Upper lobe of left lung (tissue), 6 donors: ENCODE measurements around the gene POF1B. TPM values are rescaled to one million over a fixed set of nuclear protein-coding genes. Genes with fewer than 3 reads are reported as not detected.
A peak's percentile ranks its signal among the peaks of the same experiment; 100 is the strongest.

Source experiments
- ATAC-seq, 2 donors: fragments of 200-7000 bp; cut with Tn5 transposase; one replicate each; pipeline ENCODE4 v1.9.1; 2022; ENCODE audit warnings: mild to moderate bottlenecking in 2 of 2, moderate library complexity in 2 of 2; ENCODE audit not compliant: low FRiP score in 2 of 2
- DNase-seq, 2 donors: peaks; one replicate each; pipeline ENCODE4 v3.0.0-alpha.2; 2019 to 2020
- H3K27ac ChIP-seq, 4 donors: fragments of 200-600 bp; sonication (generic); one replicate each; pipeline ENCODE4 v1.5.1; 2016 to 2019
- H3K27me3 ChIP-seq, 4 donors: fragments of 200-600 bp; sonication (generic); one replicate each; pipeline ENCODE4 v1.5.1; 2017 to 2019
- H3K36me3 ChIP-seq, 4 donors: fragments of 200-600 bp; sonication (generic); one replicate each; pipeline ENCODE4 v1.5.1; 2016 to 2019
- H3K4me1 ChIP-seq, 4 donors: fragments of 200-600 bp; sonication (generic); one replicate each; pipeline ENCODE4 v1.5.1; 2018 to 2019
- H3K4me3 ChIP-seq, 4 donors: fragments of 200-600 bp; sonication (generic); one replicate each; pipeline ENCODE4 v1.5.1; 2017 to 2019; ENCODE audit warnings: mild to moderate bottlenecking in 2 of 4, moderate library complexity in 1 of 4
- H3K9me3 ChIP-seq, 4 donors: fragments of 200-600 bp; sonication (generic); one replicate each; pipeline ENCODE4 v1.5.1; 2018 to 2019
- EP300 ChIP-seq, 4 donors: sonication (generic); formaldehyde crosslinking; IDR thresholded peaks; one replicate each; pipeline ENCODE4 v1.5.1; 2017; ENCODE audit warnings: antibody characterized with exemption in 4 of 4, control low read depth in 2 of 4
- POLR2A ChIP-seq, 4 donors: fragments of 450-650 bp; IDR thresholded peaks; one replicate each; pipeline ENCODE4 v1.5.1; 2016 to 2017; ENCODE audit warnings: antibody characterized with exemption in 4 of 4, mild to moderate bottlenecking in 2 of 4
- POLR2AphosphoS5 ChIP-seq, 2 donors: sonication (generic); formaldehyde crosslinking; IDR thresholded peaks; one replicate each; pipeline ENCODE4 v1.5.1; 2017; ENCODE audit warnings: antibody characterized with exemption in 2 of 2
- WGBS, 2 donors: methylation state at CpG; one replicate each; pipeline ENCODE4 v1.1.5; 2017 to 2018; 5-methylcytosine and 5-hydroxymethylcytosine counted together
- total RNA-seq, 6 donors: library from RNA; depleted of rRNA in 4 of 6; stranded (reverse); fragments of >200 nt in 4 of 6; gene quantifications; one replicate each; pipeline versions ENCODE4 v1.1.0 to v1.2.1, GENCODE V29; 2016 to 2021
- TF ChIP-seq, protein P1 (sequence below), 6 experiments: fragments of 450-650 bp in 4 of 6; fragments of 200-600 bp in 2 of 6; sonication (generic) in 2 of 6; IDR thresholded peaks; one replicate each; pipeline ENCODE4 v1.5.1; 2016 to 2019; ENCODE audit warnings: antibody characterized with exemption in 6 of 6
- donor health status: DM: no; HTN: no; CAD: no; lungs with moderate emphysema.
- donor health status: DM: no; HTN: yes; CAD: no; lungs with severe emphysema.

Gene POF1B, protein sequence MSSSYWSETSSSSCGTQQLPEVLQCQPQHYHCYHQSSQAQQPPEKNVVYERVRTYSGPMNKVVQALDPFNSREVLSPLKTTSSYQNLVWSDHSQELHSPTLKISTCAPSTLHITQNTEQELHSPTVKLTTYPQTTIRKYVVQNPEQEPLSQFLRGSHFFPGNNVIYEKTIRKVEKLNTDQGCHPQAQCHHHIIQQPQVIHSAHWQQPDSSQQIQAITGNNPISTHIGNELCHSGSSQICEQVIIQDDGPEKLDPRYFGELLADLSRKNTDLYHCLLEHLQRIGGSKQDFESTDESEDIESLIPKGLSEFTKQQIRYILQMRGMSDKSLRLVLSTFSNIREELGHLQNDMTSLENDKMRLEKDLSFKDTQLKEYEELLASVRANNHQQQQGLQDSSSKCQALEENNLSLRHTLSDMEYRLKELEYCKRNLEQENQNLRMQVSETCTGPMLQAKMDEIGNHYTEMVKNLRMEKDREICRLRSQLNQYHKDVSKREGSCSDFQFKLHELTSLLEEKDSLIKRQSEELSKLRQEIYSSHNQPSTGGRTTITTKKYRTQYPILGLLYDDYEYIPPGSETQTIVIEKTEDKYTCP
- total RNA-seq: 1 to 10 TPM; 1.0 to 5.8 (median 2.5) TPM

DNA sequence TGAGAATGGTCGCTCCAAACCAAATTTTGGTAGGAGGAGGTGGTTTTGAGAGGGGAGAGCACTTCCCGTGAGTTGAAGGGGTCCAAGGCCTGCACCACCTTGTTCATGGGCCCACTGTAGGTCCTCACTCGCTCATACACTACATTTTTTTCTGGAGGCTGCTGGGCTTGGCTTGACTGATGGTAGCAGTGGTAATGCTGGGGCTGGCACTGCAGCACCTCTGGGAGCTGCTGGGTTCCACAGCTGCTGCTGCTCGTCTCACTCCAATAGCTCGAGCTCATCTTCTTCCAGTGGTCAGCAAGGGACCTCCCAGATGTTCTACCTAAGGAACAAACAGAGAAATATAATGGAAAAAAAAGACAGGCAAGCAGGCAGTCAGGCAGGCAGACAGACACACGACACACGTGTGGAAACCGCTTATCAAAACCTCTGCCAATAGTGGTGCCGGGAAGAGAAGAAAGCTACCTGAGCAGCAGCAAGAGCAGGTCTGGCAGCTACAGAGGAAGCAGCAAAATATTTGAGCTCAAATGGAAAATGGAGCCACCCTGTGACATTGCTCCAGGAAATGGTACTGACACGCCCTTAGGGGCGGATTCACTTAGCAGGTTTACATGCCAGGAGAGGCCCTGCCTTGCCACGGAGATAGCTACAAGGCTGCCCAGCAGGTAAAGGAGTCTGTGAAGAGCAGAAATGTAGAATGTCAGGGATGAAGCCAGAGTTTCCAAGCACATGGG lies at the start of gene POF1B:
TSS of gene POF1B (minus strand) at position 492 of the 734 bp plus-strand sequence. CDS start at position 281, 211 bp downstream.
- DNase-seq: peak in 1 of 2 donors; percentile 21
- no peaks in the 10 kb centered on the region for H3K36me3 ChIP-seq
- H3K27me3 ChIP-seq: no peaks in the 10 kb centered on the region
- no peaks in the 10 kb centered on the region for H3K9me3 ChIP-seq
- WGBS, 2 donors: 54 to 72% methylated on average over 7 to 12 of the region's 12 CpGs
- H3K4me3 ChIP-seq: peak within 1 kb of the TSS in 1 of 4 donors; percentile 10
- no peaks in the 10 kb centered on the region for H3K4me1 ChIP-seq
- ATAC-seq: no peak
- H3K27ac ChIP-seq: no peak within 1 kb of the TSS
- TF ChIP-seq POLR2A (IDR thresholded peaks at IDR 0.05) (no peak), POLR2AphosphoS5 (IDR thresholded peaks at IDR 0.05) (no peak), EP300 (IDR thresholded peaks at IDR 0.05) (no peak)
- TF ChIP-seq, protein P1, sequence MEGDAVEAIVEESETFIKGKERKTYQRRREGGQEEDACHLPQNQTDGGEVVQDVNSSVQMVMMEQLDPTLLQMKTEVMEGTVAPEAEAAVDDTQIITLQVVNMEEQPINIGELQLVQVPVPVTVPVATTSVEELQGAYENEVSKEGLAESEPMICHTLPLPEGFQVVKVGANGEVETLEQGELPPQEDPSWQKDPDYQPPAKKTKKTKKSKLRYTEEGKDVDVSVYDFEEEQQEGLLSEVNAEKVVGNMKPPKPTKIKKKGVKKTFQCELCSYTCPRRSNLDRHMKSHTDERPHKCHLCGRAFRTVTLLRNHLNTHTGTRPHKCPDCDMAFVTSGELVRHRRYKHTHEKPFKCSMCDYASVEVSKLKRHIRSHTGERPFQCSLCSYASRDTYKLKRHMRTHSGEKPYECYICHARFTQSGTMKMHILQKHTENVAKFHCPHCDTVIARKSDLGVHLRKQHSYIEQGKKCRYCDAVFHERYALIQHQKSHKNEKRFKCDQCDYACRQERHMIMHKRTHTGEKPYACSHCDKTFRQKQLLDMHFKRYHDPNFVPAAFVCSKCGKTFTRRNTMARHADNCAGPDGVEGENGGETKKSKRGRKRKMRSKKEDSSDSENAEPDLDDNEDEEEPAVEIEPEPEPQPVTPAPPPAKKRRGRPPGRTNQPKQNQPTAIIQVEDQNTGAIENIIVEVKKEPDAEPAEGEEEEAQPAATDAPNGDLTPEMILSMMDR (IDR thresholded peaks at IDR 0.05): no peak

DNA sequence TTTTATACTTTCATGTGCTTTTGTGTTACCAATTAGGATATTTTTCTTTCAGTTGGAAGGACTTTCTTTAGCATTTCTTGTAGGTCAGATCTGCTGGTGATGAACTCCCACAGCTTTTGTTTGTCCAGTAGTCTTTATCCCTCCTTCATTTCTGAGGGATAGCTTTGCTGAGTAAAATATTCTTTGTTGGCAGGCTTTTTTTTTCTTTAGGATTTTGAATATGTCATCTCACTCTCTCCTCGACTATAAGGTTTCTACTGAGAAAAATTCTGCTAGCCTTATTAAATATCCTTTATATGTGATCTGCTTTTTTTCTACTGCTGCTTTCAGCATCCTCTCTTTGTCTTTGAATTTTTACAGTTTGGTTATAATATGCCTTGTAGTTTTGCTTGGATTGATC lies 49.6 kb upstream of the POF1B start:
- no peaks in the 10 kb centered on the region for H3K27me3 ChIP-seq
- no peak overlapping the region for H3K4me3 ChIP-seq
- H3K9me3 ChIP-seq: peaks cover 0 to 10% (median 0%) of the 10 kb centered on the region in 4 donors
- WGBS, 2 donors: 50 to 89% methylated on average over 1 of the region's 1 CpG
- H3K36me3 ChIP-seq: no peaks in the 10 kb centered on the region
- DNase-seq (no peak), ATAC-seq (no peak)
- H3K4me1 ChIP-seq: no peaks in the 10 kb centered on the region
- H3K27ac ChIP-seq: no peak overlapping the region
- TF ChIP-seq POLR2AphosphoS5 (IDR thresholded peaks at IDR 0.05) (no peak), POLR2A (IDR thresholded peaks at IDR 0.05) (no peak), EP300 (IDR thresholded peaks at IDR 0.05) (no peak)
- TF ChIP-seq, protein P1 (IDR thresholded peaks at IDR 0.05): no peak

DNA sequence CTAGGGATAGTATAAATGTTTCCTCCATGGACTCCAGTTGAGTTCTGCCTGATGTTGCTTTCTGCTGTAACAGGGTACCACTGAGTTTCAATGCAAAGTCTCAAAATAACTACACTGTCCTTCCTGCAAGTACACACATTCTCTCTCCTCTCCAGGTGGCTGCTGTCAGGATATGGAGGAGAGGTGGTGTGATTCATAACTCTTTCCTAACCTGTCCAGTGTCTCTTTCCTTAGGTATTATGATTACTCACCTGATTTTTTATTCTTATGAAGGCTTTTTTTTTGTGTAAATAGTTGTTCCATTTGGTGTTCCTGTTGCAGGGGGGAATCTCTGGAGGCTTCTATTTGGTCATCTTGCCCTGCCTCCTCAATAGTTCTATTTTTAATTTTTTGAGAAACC lies 39.8 kb upstream of the POF1B start:
- Histone ChIP-seq H3K27ac (no peak overlapping the region), H3K36me3 (no peaks in the 10 kb centered on the region), H3K9me3 (no peaks in the 10 kb centered on the region), H3K27me3 (no peaks in the 10 kb centered on the region), H3K4me3 (no peak overlapping the region), H3K4me1 (no peaks in the 10 kb centered on the region)
- DNase-seq (no peak), ATAC-seq (no peak)
- TF ChIP-seq EP300 (IDR thresholded peaks at IDR 0.05) (no peak), POLR2A (IDR thresholded peaks at IDR 0.05) (no peak), POLR2AphosphoS5 (IDR thresholded peaks at IDR 0.05) (no peak)
- TF ChIP-seq, protein P1 (IDR thresholded peaks at IDR 0.05): no peak

DNA sequence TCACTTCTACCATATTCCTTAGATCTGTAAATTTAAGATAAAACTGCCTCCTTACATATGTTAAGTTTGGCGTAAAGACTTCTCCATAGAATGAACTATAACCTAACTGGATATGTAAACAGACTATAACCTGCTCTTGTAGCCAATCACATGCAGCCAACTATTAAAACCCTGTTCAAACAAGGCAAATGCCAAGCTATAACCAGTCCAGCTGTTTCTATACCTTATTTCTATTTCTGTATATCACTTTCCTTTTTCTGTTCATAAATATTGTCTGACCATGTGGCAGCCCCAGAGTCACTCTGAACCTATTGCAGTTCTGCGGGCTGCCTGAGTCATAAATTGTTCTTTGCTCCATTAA lies 12.4 kb upstream of the POF1B start:
- DNase-seq: no peak
- H3K36me3 ChIP-seq: no peaks in the 10 kb centered on the region
- H3K9me3 ChIP-seq: no peaks in the 10 kb centered on the region
- WGBS, 2 donors: 81 to 88% methylated on average over 2 of the region's 2 CpGs
- TF ChIP-seq EP300 (IDR thresholded peaks at IDR 0.05) (no peak), POLR2AphosphoS5 (IDR thresholded peaks at IDR 0.05) (no peak), POLR2A (IDR thresholded peaks at IDR 0.05) (no peak)
- TF ChIP-seq, protein P1 (IDR thresholded peaks at IDR 0.05): no peak
- no peaks in the 10 kb centered on the region for H3K4me1 ChIP-seq
- no peaks in the 10 kb centered on the region for H3K27me3 ChIP-seq
- no peak overlapping the region for H3K4me3 ChIP-seq
- no peak overlapping the region for H3K27ac ChIP-seq
- no peak for ATAC-seq
